ENCODE results near the gene EFNB1. TPM values are rescaled to one million over a fixed set of nuclear protein-coding genes. Genes with fewer than 3 reads are reported as not detected.

The EFNB1 gene
- total RNA-seq, 1 donor from 2014 or later, result 35.3 TPM

Other genes starting within 250 kb of the EFNB1 start
- 0.96 TPM for gene STARD8, start 181.4 kb upstream of the EFNB1 start, total RNA-seq

All from esophagus mucosa (tissue), 1 donor.